A204.1 (cell line): Measurements from ENCODE around the gene YKT6.
"Not testable (repeated sequence)": the region's sequence is repeated elsewhere in the genome, so short reads cannot be mapped to it uniquely, and the experiment has no call there.

Source experiments
- FAIRE-seq: peaks from 2 replicates; lab custom pipeline; 2012; peaks lifted over from hg19 to GRCh38; lab: Jason Lieb, UNC

The YKT6 gene

DNA sequence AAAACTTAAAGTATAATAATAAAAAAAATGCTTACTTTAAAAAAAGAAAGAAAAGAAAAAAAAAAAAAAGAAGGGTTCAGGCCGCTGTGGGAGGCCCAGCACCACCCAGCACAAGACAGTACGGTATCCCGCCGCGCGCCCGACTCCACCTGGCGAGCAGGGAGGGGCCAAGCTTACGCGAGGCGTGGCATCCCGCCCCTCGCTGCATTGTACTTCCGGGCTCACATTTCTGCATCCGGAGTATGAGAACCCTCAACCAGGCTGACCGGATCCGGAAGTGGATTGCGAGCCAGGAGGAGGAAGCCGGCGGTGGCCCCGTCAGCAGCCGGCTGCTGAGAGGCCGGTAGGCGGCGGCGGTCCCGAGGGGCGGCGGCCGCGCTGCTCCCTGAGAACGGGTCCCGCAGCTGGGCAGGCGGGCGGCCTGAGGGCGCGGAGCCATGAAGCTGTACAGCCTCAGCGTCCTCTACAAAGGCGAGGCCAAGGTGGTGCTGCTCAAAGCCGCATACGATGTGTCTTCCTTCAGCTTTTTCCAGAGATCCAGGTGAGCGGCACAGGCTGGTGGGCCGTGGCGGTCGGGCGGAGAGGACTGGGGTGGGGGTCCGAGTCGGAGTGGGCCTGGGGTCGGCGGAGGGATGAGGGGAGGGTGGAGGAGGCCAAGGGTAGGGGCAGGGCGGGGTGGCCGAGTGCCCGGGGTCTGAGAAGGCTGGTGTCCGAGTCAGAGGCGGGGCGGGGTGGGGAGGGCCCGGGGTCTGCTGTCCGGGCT is at the start of gene YKT6:
TSS of gene YKT6 (plus strand) at position 280 of the 763 bp plus-strand sequence. CDS start at position 438, 158 bp downstream.
- FAIRE-seq: peak; percentile 60

DNA sequence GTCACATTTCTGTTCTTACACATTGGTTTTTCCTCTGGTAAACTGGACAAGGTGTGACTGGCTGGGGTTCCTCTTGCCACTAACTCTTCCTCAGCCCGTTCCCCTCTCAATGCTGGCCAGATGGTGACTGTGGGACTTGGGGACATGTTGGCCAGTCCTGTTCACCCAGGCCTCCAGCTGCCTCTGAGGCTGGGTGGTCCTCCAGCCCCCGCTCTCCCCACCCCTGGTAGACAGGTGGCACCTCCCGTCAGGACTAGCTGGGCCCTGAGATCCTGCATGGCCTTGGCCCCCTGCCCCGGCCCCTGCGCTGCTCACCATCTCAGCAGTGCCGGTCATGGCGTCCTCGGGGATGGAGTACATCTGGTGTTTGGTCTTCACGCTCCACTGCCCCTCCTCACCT is 48.8 kb upstream of the YKT6 start:
- FAIRE-seq: no peak

DNA sequence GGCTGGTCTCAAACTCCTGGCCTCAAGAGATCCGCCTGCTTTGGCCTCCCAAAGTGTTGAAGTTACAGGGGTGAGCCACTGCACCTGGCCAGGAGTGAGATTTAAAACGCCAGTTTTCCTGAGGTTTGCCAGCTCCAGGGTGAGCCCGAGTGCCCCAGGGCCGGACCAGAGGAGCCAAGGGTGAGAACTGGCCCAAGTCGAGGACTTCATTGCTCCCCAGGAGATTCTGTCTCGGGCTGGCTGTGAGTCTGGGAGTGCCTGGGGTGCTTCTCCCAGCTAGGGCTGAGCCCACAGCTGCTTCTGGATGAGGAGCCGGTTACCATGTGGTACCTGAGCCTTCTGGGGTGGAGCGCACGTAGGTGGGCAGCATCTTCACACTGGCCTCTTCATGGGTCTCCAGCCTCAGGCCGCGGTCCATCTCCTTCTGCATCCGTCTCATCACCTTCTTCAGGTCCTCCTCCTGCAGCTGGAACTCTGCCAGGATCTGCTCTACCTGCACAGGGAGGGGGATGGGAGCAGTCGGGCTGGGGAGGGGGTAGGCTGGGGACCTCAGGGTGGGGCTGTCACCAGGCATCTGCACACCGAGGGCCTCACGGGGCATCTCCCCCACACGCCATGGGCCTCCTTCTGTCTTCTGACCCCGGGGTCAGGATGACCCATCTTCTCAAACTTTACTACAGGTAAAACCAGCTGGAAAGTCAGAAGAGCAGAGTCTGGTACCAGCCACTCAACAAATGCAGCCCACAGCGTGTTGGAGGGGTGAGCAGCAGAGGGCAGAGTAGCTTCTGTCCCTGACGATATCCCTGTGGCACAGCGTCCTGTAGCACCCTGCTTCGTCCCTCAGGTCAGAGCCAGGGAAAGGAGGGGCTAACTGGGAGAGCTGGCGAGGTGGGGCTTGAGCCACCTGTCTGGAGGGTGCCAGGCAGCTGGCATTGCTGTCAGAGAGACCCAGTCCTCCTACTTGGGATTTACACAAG is 47.5 kb upstream of the YKT6 start:
- FAIRE-seq: no peak

DNA sequence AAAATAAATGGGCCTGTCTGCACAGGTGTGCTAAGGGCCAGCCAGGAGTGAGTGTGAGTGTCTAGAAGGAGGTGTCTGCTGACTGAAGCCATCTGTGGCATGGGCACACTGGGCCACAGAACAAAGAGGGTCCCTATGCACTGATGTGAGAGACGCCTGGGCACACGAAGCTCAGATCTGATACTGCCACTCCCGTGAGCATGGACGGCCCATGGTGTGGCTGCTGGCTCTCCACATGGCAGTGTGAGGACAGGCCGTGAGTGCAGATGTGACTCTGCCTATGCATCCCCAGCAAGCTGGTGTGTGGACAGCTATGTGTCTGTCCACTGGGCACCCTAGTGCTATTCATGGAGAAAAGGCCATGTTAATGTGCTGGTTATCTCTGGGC is 46.8 kb upstream of the YKT6 start:
- no peak for FAIRE-seq

DNA sequence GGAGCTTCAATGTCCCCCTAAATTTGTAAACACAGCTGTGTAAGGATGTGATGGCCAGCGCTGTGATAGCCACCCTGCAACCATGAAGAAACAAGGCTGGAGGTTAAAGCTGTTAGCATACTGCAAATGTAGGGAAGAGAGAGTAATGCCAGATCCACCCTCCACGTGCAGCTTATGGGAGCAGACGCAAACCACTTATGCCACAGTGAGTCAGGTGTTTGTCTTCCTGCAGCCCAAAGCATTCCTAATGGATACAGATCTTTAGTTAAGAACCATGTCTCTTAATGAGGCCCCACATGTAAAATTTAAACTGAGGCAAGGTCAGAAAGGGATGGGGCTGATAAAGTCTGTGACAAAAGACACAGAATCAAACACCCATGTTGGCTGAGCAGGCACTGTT is 46.1 kb upstream of the YKT6 start:
- FAIRE-seq: no peak

DNA sequence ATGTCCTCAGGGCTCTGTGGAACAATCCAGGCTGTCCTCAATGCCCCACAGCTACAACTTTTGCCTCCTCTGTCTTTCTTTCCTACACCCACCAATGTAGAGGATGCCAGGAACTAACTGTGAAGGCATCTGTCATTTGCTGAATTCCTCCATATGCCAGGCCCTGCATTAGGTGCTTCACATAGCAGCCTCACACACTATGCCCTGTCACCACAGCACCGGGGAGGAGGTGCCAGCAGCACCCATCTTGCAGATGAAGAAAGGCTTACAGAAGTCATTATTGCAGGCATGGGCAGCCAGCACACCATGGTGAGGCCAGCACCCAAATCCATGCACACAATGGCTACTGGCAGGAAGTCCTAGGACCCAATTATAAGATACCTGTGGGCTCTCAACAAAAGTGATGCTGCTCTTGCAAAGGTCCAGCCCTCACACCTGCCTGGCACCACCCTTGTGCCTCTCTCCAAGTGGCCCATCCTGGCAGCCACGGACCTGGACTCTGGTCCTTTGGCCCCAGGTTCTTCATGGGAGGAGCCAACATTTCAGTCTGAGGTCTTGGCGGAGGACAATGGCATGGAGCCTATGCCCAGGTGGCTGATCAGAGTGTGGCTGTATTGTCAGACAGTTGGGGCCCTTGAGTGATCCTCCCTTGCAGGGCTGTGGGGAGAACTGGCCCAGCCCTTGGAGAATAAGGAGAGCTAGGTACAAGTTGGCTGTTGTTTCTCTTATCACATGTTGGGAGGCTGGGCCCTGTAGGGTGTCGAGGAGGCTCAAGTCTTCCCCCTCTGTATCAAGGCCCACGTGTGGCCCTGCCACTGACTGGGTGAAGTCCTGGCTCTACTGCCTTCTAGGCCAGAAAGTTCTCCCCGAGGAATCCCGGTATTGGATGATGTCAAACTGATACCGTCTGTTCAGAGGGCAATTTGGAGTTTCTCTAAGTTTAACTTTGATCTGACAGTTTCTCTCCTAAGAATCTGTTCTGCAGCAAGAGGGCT is 45.3 kb upstream of the YKT6 start:
- FAIRE-seq: no peak

DNA sequence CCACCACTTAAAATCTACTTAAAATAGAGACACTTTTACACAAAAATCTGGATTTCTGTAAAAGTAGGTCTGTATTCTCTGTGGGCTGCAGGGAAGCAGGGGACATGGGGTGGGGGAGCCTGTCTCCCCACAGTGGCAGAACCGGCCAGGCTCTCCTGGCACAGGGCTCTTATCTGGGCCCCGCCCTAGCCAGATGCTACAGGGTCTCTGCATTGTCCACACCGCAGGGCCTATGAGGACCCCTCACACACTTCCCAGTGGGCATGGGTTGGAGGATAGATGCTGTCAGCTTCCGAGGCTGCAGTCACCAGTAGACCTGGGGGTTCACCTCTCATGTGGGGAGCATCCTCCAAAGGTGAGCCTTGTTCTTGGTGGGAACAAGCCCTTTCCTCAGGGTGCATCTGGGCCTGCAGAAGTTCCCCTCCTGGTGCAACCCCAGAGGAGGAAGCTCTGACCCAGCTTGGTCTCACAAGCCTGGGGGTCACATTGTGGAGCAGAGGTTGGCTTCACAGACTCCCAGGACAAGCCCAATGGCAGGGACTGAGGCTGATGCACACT is 44.2 kb upstream of the YKT6 start:
- no peak for FAIRE-seq

DNA sequence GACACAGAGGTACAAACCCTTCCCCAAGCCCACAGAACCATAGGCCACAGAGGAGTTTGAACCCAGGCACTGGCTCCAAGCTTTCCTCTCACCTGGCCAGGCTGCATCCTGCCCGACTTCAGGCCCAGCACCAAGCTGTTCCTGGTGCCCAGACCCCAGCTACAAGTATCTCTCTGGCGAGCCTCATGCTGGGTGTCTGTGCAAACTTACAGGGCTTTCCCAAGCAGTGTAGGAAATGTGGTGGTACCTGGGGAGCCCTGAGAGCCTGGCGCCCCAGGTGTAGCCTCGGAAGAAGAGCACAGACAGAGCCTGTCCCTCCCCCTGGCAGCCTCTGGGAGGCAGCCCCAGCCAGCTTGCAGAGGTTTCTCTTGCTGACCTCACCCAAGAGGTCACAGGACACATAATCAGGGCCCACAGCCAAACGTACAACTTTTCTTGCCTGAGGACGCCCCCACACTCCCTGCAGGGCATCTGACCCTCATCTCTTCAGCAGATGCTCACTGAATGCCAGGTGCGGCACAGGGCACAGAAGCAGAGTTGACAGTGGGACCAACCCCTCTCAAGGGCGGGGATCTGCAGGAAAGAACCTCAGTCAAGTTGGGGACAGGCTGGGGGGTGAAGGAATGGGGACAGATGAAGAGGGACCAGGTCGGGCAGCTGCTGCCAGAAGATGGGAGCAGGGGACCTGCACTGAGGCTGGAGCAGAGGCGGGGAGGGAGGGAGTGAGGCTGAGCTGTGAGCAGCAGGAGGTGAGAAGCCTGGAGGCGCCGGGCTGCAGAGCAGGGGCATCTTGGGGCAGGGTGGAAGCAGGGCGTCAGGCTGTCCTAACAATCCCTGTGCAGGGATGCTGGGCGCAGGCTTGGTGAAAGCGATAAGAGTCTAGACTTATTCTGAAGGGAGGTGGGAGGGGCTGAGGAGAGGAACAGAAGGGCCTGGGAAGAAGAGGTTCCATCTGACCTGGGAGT is 43.4 kb upstream of the YKT6 start:
- FAIRE-seq: no peak

DNA sequence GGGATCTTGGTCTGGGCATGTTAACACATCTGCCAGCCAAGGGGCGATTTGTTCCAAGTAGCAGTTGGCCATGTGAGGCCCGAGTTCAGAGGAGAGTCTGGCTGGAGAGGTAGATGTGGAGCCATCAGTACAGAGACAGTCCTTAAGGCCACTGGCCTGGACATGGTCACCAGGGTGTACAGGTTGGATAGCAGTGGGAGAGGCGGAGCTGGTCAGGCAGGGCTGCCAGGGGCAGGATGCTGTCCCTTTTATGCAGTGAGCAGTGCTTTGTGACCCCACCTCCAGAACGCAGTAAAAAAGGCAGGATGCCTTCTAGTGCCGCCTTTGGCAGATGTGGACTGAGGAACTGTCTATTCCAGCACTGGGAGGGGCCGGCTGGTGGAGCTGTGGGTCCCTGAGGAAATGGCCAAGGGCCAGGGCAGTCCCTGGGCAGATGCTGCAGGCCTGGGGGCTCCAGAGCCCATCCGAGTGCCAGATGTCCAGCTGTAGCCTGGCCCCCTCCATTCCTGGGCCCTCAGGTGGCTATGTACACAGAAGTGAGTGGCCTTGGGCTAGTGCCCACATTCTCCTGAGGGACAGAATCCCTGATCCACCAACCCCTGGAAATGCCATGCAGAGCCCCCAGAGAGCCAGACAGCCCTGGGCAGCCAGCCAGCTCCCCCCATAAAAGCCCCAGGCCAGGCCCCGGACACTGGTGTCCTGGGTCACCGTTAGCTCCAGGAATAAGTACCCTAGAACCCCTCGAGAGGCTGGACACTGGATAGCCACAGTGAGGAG is 42.5 kb upstream of the YKT6 start:
- no peak for FAIRE-seq

DNA sequence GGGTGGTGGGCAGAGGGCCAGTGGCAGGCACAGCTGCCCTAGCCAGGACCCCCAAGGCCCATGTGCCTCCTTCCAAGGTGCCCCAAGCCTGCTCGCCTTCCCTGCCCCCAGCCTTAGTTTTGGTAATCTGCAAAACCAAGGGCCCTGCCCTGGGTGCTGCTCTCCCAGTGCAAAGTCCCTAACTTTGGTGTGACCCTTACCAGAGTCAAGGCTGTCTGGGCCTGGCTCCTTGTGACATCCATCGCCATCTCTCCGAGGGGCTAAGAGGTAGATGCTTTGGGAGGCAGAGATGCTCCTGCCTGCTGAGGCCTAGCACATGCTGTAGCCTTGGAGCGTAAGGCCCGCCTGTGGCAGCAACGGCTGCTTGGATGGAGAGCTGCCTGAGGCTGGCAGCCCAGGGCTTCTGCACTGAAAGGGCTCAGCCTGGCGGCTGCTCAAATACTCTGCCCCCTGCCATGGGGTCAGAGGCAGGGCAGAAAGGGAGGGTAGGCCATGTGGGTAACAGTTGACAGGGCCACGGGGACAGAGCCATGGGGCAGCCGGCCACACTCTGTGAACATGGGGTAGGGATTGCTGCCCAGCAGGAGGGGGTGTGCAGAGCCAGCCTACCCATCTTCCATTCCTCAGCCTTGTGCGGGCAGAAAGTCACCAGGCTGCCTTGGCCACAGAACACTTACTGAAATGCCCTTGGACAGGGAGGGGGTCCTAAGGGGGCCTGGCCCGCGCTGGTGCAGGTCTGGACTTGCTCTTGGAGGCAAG is 41.7 kb upstream of the YKT6 start:
- FAIRE-seq: no peak

DNA sequence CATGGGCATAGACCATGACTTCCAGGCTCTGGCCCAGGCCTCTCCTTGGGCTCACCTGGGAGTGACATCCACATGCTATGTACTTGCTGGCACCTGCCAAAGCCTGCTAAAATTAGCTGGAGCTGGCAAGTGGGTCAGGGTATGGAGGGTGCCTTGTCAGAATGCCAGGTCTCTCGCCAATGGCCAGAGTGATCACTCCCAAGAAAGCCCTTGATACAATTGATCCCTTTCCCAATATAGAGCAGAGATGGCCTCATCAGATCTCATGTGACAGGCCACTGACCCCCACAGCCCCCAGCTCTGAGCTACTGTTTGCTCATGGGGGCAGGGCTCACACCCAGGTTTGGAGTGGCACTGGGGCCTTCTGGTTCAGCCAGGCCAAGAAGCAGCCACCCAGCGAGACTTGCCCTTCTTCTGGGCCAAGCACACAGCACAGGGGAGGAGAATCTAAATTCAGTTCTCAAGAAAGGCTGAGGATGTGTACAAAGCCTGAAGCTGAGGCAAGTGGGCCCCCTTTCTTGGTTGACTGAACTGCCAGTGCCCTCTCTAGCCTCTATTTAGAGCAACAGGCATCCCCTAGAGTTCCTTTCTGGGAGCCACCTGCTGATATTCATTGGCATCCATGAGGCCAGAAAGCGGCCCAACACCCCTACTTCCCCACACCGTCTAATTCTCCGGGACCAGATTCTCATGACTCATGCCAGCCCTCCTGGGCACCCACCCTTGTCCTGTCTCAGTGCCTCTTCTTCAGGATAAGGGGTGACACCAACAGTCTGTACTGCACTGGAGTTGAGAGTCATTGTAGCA is 40.8 kb upstream of the YKT6 start:
- no peak for FAIRE-seq

DNA sequence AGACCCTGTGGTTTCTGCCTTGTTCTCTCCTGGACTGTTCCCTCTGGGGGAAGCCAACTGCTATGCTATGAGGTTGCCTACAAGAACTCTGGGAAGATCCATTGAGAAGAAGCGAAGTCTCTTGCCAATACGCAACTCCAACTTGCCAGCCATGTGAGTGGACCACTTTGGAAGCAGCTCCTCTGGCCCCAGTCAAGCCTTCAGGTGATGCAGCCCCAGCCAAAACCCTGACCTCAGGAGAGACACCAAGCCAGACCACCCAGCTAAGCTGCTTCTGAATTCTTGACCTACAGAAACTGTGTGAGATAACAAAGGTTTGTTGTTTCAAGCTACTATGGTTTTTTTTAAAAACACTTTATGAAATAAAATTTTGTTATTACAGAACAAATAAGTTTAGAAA is 39.4 kb upstream of the YKT6 start:
- FAIRE-seq: no peak

DNA sequence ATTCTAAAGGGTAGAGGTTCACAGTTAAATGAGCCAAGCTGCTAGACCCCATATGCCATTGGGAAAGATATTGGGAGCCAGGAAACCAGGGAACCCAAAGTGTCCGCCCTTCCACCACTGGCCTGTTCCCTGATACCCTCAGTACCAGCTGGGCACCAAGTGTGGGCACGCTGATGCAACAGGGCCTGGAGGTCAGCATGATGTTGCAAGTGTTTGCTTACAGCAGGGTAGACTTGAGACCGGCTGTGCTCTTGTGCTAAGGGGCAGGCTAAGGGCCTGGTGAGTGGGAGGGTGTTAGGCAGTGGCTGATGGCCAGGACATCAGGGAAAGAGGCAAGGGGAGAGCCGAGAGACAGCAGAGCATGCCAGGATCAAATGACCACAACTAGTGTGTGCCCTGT is 38.6 kb upstream of the YKT6 start:
- no peak for FAIRE-seq

DNA sequence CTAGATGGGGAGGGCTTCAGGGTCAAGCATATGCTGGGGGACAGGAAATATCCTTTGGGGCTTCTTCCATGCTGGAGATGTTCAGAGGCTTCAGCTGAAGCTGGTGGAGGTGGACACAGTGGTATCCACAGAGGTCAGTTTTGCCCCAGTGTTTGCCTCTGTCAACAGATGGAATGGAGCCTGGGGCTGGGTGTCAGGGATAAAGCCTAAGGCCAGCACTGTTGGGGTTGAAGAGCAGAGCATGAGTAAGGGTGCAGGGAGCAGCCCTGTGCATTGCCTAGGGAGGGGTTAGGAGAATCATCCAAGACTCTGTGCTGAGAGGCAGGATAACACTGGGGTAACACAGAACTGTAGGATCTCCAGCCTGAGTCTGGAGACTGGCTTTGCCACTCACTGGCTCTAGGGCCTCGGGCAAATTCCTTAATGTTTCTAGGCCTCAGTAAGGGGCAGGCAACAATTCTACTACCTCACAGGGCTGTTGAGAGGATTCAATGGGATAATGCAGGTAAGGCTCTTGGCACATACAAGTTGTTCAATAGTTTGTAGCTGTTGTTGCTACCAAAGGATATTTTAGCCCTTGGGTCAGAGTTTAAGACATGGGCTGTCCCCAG is 37.9 kb upstream of the YKT6 start:
- no peak for FAIRE-seq

DNA sequence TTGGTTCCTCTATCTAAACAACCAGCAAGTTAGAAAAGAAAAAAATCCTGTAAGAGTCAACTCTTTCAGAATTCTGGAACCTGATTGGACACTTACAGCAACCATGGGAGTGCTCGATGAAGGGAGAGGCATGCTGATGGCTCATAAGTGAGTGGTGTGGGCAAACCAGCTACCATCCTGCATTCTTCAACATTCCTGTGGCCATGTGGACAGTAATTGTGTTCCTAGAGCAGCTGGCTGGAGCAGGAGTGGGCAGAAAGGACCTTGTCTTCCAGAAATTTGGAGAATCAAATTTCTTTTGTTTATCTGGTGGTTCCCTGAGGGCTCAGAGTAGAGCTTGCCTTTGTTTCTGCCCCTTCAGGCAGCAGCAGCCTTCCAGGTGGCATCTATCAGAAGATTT is 37.2 kb upstream of the YKT6 start:
- FAIRE-seq: no peak

DNA sequence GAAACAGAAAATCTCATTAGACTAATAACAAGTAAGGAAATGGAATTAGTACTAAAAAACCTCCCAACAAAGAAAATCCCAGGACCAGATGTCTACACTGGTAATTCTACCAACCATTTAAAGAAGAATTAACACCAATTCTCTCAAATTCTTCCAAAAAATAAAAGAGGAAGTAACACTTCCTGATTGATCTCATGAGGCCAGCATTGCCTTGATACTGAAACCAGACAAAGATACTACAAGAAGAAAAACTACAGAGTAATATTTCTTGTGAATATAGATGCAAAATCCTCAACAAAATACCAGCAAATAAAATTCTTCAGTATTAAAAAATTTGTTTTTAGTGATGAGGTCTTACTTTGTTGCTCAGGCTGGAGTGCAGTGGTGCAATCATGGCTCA is 32.9 kb upstream of the YKT6 start:
- no peak for FAIRE-seq

DNA sequence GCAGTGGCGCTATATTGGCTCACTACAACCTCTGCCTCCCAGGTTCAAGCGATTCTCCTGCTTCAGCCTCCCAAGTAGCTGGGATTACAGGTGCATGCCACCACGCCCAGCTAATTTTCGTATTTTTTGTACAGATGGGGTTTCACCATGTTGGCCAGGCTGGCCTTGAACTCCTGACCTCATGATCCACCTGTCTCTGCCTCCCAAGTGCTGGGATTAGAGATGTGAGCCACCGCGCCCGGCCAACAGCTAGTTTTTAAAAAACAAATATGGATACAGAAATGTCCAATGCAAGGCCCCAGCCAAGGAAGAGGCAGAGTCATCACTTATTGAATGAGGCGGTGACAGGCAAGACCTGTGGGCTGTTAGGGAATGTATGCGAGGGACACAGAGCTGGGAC is 28.9 kb upstream of the YKT6 start:
- not testable (repeated sequence) for FAIRE-seq

DNA sequence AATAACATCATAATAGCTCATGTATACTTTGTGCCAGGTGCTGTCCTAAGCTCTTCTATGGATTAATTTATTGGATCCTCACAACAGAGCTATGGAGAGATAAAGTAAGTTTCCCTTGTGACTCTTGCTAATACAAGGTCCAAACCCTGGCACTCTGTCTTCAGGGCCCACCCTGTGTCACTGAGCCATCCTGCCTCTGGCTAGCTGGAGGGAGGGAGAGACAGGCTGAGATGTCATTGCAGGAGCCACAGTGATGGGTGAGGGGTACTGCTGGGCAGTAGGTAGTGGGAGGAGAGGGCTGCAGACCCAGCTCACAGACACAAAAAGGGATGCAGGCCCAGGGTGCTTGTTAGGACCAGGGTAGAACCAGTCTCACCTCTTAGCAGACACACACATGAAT is 28.4 kb upstream of the YKT6 start:
- FAIRE-seq: no peak
